H1 (cell line): ENCODE data around the gene ADPRH. TPM values are rescaled to one million over a fixed set of nuclear protein-coding genes. Genes with fewer than 3 reads are reported as not detected.

Experiments
- CEBPB ChIP-seq: IDR thresholded peaks from 2 replicates; pipeline ENCODE4 v1.6.1; 2012; ENCODE audit warnings: low read depth, low read length
- CHD2 ChIP-seq: IDR thresholded peaks from 2 replicates; pipeline ENCODE4 v1.6.1; 2012; ENCODE audit warnings: low read length, improper control_type of control experiment
- EZH2 ChIP-seq: fragments of 200-600 bp; sonication (generic); IDR thresholded peaks from 2 replicates; pipeline ENCODE4 v1.7.1; 2012; ENCODE audit warnings: low read depth, mild to moderate bottlenecking, moderate library complexity, low read length, inconsistent platforms; ENCODE audit not compliant: severe bottlenecking
- HDAC2 ChIP-seq, 2 experiments: fragments of 300-600 bp in 1 of 2; sonication (generic) in 1 of 2; IDR thresholded peaks; 2 replicates each; pipeline ENCODE4 v1.6.1; 2011 to 2012; ENCODE audit warnings: low read depth in 2 of 2, low read length in 2 of 2, mild to moderate bottlenecking in 2 of 2, moderate library complexity in 2 of 2, borderline replicate concordance in 1 of 2, inconsistent platforms in 1 of 2
- polyA plus RNA-seq, 7 experiments: library from polyadenylated mRNA; depleted of rRNA in 3 of 7; stranded (reverse) in 5 of 7; unstranded in 2 of 7; fragments of >200 nt in 5 of 7; fragments of 200-250 nt in 2 of 7; gene quantifications; 1 replicate in 5 of 7; 2 replicates in 1 of 7; 4 replicates in 1 of 7; pipeline versions ENCODE4 v1.2.1 to v1.2.3, GENCODE V29; 2011 to 2013; ENCODE audit warnings: missing spikeins in 2 of 7, mixed read lengths in 2 of 7
- total RNA-seq: library from RNA; stranded (reverse); fragmentation: NEBNext Ultra II Directional; extraction: Animal tissue kit (Norgen Biotek cat#: 25700); gene quantifications from 2 replicates; pipeline ENCODE4 v1.2.1, GENCODE V29; 2021

Gene ADPRH
- total and polyA plus RNA-seq, 2 of the 8 experiments (the other 6 are each of a cell fraction or from before 2014, with no cell fraction given): 2.6 to 4.2 TPM

DNA sequence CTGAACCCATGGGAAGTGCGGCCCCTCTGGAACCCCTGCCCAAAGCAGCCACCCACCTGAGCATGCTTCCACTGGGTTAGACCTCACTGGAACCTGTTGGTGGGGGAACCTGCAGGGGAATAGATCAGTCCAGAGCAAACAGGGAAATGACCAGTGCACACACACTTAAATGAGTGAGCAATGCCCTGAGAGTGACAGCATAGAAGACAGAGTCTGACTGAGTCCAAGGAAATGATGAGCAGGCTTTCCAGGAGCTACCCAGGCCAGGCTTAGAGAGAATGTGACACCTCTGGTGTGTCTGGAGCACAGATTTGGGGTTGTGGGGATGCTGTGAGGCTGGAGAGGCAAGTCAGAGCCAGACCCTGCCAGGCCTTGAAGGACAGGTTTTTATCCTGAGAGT lies 46.9 kb downstream of the ADPRH start (continued):
- no peak for TF ChIP-seq HDAC2 (IDR thresholded peaks at IDR 0.05; ENCODE audit: borderline replicate concordance in 1 of 2, low read depth in 2 of 2, low read length in 2 of 2)
- TF ChIP-seq CEBPB: no peak
- TF ChIP-seq CHD2: no peak
- TF ChIP-seq EZH2: no peak
